Activated CD8-positive, alpha-beta T cell treated with anti-CD3 and anti-CD28 coated beads for 36 hours (primary cell): ENCODE results near the gene NDEL1. TPM values are rescaled to one million over a fixed set of nuclear protein-coding genes. Genes with fewer than 3 reads are reported as not detected.

Experiments used
- ATAC-seq: fragments of 200-7000 bp; cut with Tn5 transposase; one replicate; pipeline ENCODE4 v1.10.0; 2021; ENCODE audit warnings: mild to moderate bottlenecking, moderate library complexity
- CTCF ChIA-PET: fragments of 350-600 bp; sonication (Branson Sonifier 250); formaldehyde crosslinking; loops from one replicate; lab custom pipeline; 2021; ENCODE audit warnings: antibody characterized with exemption; lab: Charles Lee
- POLR2A ChIA-PET: fragments of 350-600 bp; sonication (Branson Sonifier 250); formaldehyde crosslinking; loops from one replicate; lab custom pipeline; 2021; ENCODE audit warnings: antibody characterized with exemption; lab: Charles Lee
- DNase-seq: peaks from one replicate; pipeline ENCODE4 v3.0.0-alpha.2; 2020
- H3K27ac Mint-ChIP-seq: one replicate; pipeline ENCODE4 v1.8.0; 2021; ENCODE audit warnings: mild to moderate bottlenecking, mixed read lengths
- H3K27me3 Mint-ChIP-seq: one replicate; pipeline ENCODE4 v1.8.0; 2021; ENCODE audit warnings: mixed read lengths
- H3K36me3 Mint-ChIP-seq: one replicate; pipeline ENCODE4 v1.8.0; 2021; ENCODE audit warnings: low read depth, mixed read lengths
- H3K4me1 Mint-ChIP-seq: one replicate; pipeline ENCODE4 v1.8.0; 2021; ENCODE audit warnings: low read depth, mixed read lengths
- H3K4me3 Mint-ChIP-seq: one replicate; pipeline ENCODE4 v1.8.0; 2021; ENCODE audit warnings: mild to moderate bottlenecking, moderate library complexity, mixed read lengths
- H3K9me3 Mint-ChIP-seq: one replicate; pipeline ENCODE4 v1.8.0; 2021; ENCODE audit warnings: mixed read lengths
- CTCF ChIP-seq: fragments of 200-600 bp; IDR thresholded peaks from one replicate; pipeline ENCODE4 v1.8.0; 2022; ENCODE audit warnings: antibody characterized with exemption, mild to moderate bottlenecking
- intact Hi-C: fragments of 100-400 bp; cut with micrococcal nuclease; formaldehyde crosslinking; loops from one replicate; pipeline ENCODE4 v1.10.0; 2022
- total RNA-seq, 2 experiments: library from RNA; stranded (reverse); gene quantifications; one replicate each; pipeline ENCODE4 v1.2.3, GENCODE V29; 2021

The NDEL1 gene
- total RNA-seq, 2 experiments from 2014 or later = 48.1 to 53.9 TPM

GRCh38 chr17:8472663-8473062 is 37.0 kb downstream of the NDEL1 start:
- POLR2A ChIA-PET = no interaction called here
- peaks cover 36% of the 10 kb centered on the region for H3K36me3 Mint-ChIP-seq
- TF ChIP-seq CTCF = no peak
- CTCF ChIA-PET = no interaction called here
- no peak for DNase-seq
- H3K9me3 Mint-ChIP-seq = no peaks in the 10 kb centered on the region
- no peaks in the 10 kb centered on the region for H3K27me3 Mint-ChIP-seq
- intact Hi-C loops = no loop called here
- no peak overlapping the region for H3K27ac Mint-ChIP-seq
- no peak overlapping the region for H3K4me3 Mint-ChIP-seq
- H3K4me1 Mint-ChIP-seq = no peaks in the 10 kb centered on the region
- no peak for ATAC-seq

GRCh38 chr17:8473451-8474192 is 37.9 kb downstream of the NDEL1 start:
- no peaks in the 10 kb centered on the region for H3K9me3 Mint-ChIP-seq
- ChIA-PET POLR2A (interaction anchor here (0.6 kb wide), 1 partner anchor 41 kb away, joined by 4 read pairs; no protein-coding TSS in a partner anchor), CTCF (no interaction called here)
- no peak overlapping the region for H3K27ac Mint-ChIP-seq
- no peaks in the 10 kb centered on the region for H3K27me3 Mint-ChIP-seq
- intact Hi-C loops = no loop called here
- DNase-seq = no peak
- peaks cover 33% of the 10 kb centered on the region for H3K36me3 Mint-ChIP-seq
- no peak for TF ChIP-seq CTCF
- H3K4me3 Mint-ChIP-seq = no peak overlapping the region
- ATAC-seq = no peak
- no peaks in the 10 kb centered on the region for H3K4me1 Mint-ChIP-seq

- no peak for TF ChIP-seq CTCF
- POLR2A ChIA-PET = no interaction called here
- DNase-seq (no peak), ATAC-seq (no peak)
- Mint-ChIP-seq H3K9me3 (no peaks in the 10 kb centered on the region), H3K4me3 (no peak overlapping the region), H3K27me3 (no peaks in the 10 kb centered on the region), H3K4me1 (no peaks in the 10 kb centered on the region), H3K27ac (no peak overlapping the region), H3K36me3 (peaks cover 34% of the 10 kb centered on the region)
- CTCF ChIA-PET = no interaction called here
- intact Hi-C loops = no loop called here
Measured at GRCh38 chr17:8474826-8475225, 39.1 kb downstream of the NDEL1 start.

- H3K27ac Mint-ChIP-seq = no peak overlapping the region
- POLR2A ChIA-PET = no interaction called here
- intact Hi-C loops = no loop called here
Measured at GRCh38 chr17:8475227-8475626, 39.5 kb downstream of the NDEL1 start.

More at GRCh38 chr17:8475227-8475626, 39.5 kb downstream of the NDEL1 start:
- H3K4me1 Mint-ChIP-seq = no peaks in the 10 kb centered on the region
- no peak for TF ChIP-seq CTCF
- H3K36me3 Mint-ChIP-seq = peaks cover 34% of the 10 kb centered on the region
- H3K27me3 Mint-ChIP-seq = no peaks in the 10 kb centered on the region
- ATAC-seq (no peak), DNase-seq (no peak)
- CTCF ChIA-PET = no interaction called here
- no peaks in the 10 kb centered on the region for H3K9me3 Mint-ChIP-seq
- no peak overlapping the region for H3K4me3 Mint-ChIP-seq
